ENCODE data around the gene RDH16. TPM values are rescaled to one million over a fixed set of nuclear protein-coding genes. Genes with fewer than 3 reads are reported as not detected.
"Not testable (repeated sequence)": the region's sequence is repeated elsewhere in the genome, so short reads cannot be mapped to it uniquely, and the experiment has no call there.

Gene RDH16
- total and polyA plus RNA-seq, 2 donors (not counting 1 experiment from before 2014, with no cell fraction given), result 1.1 to 1.5 TPM

DNA sequence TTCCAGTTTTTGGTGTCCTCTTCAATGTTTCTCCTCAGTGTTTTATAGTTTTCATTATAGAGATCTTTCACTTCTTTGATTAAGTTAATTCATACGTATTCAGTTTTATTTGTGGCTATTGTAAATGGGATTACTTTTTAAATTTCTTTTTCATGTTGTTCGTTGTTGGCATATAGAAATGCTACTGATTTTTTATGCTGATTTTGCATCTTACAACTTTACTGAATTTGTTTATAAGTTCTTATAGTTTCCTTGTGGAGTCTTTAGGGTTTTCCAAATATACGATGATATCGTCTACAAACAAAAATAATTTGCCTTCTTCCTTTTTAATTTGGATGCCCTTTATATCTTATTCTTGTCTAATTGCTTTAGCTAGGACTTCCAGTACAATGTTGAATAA, 13.5 kb downstream of the RDH16 start:
- Mint-ChIP-seq H3K9me3 (ENCODE audit: insufficient read depth) (peaks cover 6% of the 10 kb centered on the region), H3K4me1 (peaks cover 3% of the 10 kb centered on the region), H3K4me3 (no peak overlapping the region), H3K27me3 (peaks cover 32% of the 10 kb centered on the region), H3K27ac (no peak overlapping the region)
- ChIA-PET CTCF (no interaction called here), POLR2A (no interaction called here)
- WGBS (ENCODE audit: insufficient coverage), result no CpG with 5 or more reads among the region's 4 CpGs
- no peak overlapping the region for H3K27ac ChIP-seq (ENCODE audit: low read length in 2 of 2)
- H3K4me3 ChIP-seq (ENCODE audit: control extremely low read depth in 1 of 5, extremely low read depth in 1 of 5, insufficient read depth in 1 of 5, low read depth in 2 of 5, low read length in 4 of 5), result no peak overlapping the region
- intact Hi-C loops (cut with micrococcal nuclease), result no loop called here
- no peak overlapping the region for H3K9ac ChIP-seq (ENCODE audit: low read length)
- TF ChIP-seq, protein P1, sequence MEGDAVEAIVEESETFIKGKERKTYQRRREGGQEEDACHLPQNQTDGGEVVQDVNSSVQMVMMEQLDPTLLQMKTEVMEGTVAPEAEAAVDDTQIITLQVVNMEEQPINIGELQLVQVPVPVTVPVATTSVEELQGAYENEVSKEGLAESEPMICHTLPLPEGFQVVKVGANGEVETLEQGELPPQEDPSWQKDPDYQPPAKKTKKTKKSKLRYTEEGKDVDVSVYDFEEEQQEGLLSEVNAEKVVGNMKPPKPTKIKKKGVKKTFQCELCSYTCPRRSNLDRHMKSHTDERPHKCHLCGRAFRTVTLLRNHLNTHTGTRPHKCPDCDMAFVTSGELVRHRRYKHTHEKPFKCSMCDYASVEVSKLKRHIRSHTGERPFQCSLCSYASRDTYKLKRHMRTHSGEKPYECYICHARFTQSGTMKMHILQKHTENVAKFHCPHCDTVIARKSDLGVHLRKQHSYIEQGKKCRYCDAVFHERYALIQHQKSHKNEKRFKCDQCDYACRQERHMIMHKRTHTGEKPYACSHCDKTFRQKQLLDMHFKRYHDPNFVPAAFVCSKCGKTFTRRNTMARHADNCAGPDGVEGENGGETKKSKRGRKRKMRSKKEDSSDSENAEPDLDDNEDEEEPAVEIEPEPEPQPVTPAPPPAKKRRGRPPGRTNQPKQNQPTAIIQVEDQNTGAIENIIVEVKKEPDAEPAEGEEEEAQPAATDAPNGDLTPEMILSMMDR (IDR thresholded peaks at IDR 0.05), result no peak
- TF ChIP-seq EZH2 (IDR thresholded peaks at IDR 0.05; ENCODE audit: borderline replicate concordance, insufficient read depth, low read depth, low read length, poor library complexity, severe bottlenecking), result no peak
- no peaks in the 10 kb centered on the region for H3K79me2 ChIP-seq (ENCODE audit: control insufficient read depth, insufficient read depth, low read length)
- DNase-seq (no peak), ATAC-seq (ENCODE audit: low read depth) (no peak)
- H4K20me1 ChIP-seq (ENCODE audit: control insufficient read depth, insufficient read depth, low read length, poor library complexity, severe bottlenecking), result no peaks in the 10 kb centered on the region
- no peaks in the 10 kb centered on the region for H3K36me3 ChIP-seq (replicated peaks in 1 of 2; ENCODE audit: control extremely low read depth in 1 of 2, control insufficient read depth in 1 of 2, extremely low read depth in 1 of 2, insufficient read depth in 2 of 2, low read length in 1 of 2)
- no peaks in the 10 kb centered on the region for H3K4me1 ChIP-seq (ENCODE audit: control insufficient read depth in 2 of 2, insufficient read depth in 2 of 2, low read length in 2 of 2)
- no peak overlapping the region for H2AFZ ChIP-seq (ENCODE audit: insufficient read depth, low read depth, low read length, poor library complexity, severe bottlenecking)
- peaks cover 0 to 7% (median 6%) of the 10 kb centered on the region in 3 donors for H3K9me3 ChIP-seq (ENCODE audit: control extremely low read depth in 1 of 3, control insufficient read depth in 2 of 3, insufficient read depth in 1 of 3, low read length in 2 of 3)
- H3K4me2 ChIP-seq (replicated peaks; ENCODE audit: low read depth, low read length, poor library complexity, severe bottlenecking), result no peak overlapping the region
- peaks cover 0 to 3% (median 0%) of the 10 kb centered on the region in 4 experiments for H3K27me3 ChIP-seq (replicated peaks in 1 of 4; ENCODE audit: control extremely low read depth in 1 of 4, control insufficient read depth in 3 of 4, insufficient read depth in 4 of 4, low read length in 3 of 4)

DNA sequence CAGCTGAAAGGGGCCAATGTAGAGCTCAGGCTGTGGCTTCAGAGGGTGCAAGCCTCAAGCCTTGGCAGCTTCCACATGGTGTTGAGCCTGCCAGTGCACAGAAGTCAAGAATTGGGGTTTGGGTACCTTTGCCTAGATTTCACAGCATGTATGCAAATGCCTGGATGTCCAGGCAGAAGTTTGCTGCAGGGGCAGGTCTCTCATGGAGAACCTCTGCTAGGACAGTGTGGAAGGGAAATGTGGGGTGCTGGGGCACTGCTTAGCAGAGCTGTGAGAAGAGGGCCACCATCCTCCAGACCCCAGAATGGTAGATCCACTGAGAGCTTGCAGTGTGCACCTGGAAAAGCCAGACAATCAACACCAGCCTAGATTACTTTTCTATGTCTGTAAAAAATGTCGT, 14.0 kb downstream of the RDH16 start:
- H3K9me3 Mint-ChIP-seq (ENCODE audit: insufficient read depth); H3K4me2 ChIP-seq (replicated peaks; ENCODE audit: low read depth, low read length, poor library complexity, severe bottlenecking); H3K36me3 ChIP-seq (replicated peaks in 1 of 2; ENCODE audit: control extremely low read depth in 1 of 2, control insufficient read depth in 1 of 2, extremely low read depth in 1 of 2, insufficient read depth in 2 of 2, low read length in 1 of 2); intact Hi-C loops (cut with micrococcal nuclease); H3K4me1 ChIP-seq (ENCODE audit: control insufficient read depth in 2 of 2, insufficient read depth in 2 of 2, low read length in 2 of 2); H3K79me2 ChIP-seq (ENCODE audit: control insufficient read depth, insufficient read depth, low read length); H2AFZ ChIP-seq (ENCODE audit: insufficient read depth, low read depth, low read length, poor library complexity, severe bottlenecking); DNase-seq; H3K27ac Mint-ChIP-seq; CTCF ChIA-PET; H3K9me3 ChIP-seq (ENCODE audit: control extremely low read depth in 1 of 3, control insufficient read depth in 2 of 3, insufficient read depth in 1 of 3, low read length in 2 of 3); H4K20me1 ChIP-seq (ENCODE audit: control insufficient read depth, insufficient read depth, low read length, poor library complexity, severe bottlenecking); H3K4me3 ChIP-seq (ENCODE audit: control extremely low read depth in 1 of 5, extremely low read depth in 1 of 5, insufficient read depth in 1 of 5, low read depth in 2 of 5, low read length in 4 of 5); H3K4me3 Mint-ChIP-seq; POLR2A ChIA-PET; H3K27ac ChIP-seq (ENCODE audit: low read length in 2 of 2); H3K27me3 ChIP-seq (replicated peaks in 1 of 4; ENCODE audit: control extremely low read depth in 1 of 4, control insufficient read depth in 3 of 4, insufficient read depth in 4 of 4, low read length in 3 of 4); H3K9ac ChIP-seq (ENCODE audit: low read length); ATAC-seq (ENCODE audit: low read depth); H3K4me1 Mint-ChIP-seq: not testable (repeated sequence)
- WGBS (ENCODE audit: insufficient coverage), result no CpG with 5 or more reads among the region's 1 CpG
- H3K27me3 Mint-ChIP-seq, result peaks cover 29% of the 10 kb centered on the region

Data from B cell (primary cell).